ENCODE results near the gene DTNA. TPM values are rescaled to one million over a fixed set of nuclear protein-coding genes. Genes with fewer than 3 reads are reported as not detected.
A peak's percentile ranks its signal among the peaks of the same experiment; 100 is the strongest.

DTNA gene
- total RNA-seq, 1 donor from 2014 or later: 13.3 TPM

DNA sequence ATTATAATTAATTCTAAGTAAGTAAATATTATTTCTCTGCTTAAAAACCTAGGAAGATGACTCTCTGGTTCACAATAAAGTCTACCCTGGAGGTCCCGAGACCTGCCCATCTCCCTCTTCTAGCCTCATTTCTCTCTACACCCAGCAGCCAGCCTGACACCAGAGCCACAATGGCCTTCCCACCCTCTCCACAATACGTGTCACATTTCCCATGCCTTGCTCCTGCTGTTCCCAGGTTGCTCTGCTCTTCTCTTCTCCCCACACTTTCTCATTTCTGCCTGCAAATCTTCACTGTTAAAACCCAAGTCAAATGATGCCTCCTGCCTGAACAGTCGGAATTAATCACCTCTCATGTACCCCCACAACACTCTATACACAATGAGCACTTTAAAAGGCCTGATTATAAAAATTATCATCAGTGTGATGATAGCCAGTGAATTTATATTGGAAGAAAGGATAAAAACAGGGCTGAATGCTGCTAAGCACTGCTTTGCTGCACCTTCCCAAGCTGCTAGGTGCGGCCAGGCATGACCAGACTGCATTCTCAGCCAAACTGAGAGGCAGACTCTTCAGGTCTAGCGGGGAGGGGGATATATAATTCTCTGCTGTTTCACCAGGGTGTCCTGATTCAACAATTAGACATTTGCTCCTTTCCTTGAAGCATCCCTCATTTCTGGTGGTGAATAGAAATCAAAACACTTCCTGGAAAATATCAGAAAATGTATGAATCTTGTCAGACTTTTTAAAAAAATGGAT, 160.6 kb downstream of the DTNA start:
- TF ChIP-seq, protein P1, sequence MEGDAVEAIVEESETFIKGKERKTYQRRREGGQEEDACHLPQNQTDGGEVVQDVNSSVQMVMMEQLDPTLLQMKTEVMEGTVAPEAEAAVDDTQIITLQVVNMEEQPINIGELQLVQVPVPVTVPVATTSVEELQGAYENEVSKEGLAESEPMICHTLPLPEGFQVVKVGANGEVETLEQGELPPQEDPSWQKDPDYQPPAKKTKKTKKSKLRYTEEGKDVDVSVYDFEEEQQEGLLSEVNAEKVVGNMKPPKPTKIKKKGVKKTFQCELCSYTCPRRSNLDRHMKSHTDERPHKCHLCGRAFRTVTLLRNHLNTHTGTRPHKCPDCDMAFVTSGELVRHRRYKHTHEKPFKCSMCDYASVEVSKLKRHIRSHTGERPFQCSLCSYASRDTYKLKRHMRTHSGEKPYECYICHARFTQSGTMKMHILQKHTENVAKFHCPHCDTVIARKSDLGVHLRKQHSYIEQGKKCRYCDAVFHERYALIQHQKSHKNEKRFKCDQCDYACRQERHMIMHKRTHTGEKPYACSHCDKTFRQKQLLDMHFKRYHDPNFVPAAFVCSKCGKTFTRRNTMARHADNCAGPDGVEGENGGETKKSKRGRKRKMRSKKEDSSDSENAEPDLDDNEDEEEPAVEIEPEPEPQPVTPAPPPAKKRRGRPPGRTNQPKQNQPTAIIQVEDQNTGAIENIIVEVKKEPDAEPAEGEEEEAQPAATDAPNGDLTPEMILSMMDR (conservative IDR thresholded peaks at IDR 0.05): no peak
- Mint-ChIP-seq H3K27me3 (ENCODE audit: low read depth) (no peaks in the 10 kb centered on the region), H3K27ac (ENCODE audit: unreplicated experiment) (no peak overlapping the region), H3K4me3 (no peak overlapping the region), H3K9me3 (no peaks in the 10 kb centered on the region), H3K4me1 (peaks cover 8% of the 10 kb centered on the region), H3K36me3 (ENCODE audit: low read depth) (no peaks in the 10 kb centered on the region)
- DNase-seq (ENCODE audit: low read depth, low spot score): no peak

DNA sequence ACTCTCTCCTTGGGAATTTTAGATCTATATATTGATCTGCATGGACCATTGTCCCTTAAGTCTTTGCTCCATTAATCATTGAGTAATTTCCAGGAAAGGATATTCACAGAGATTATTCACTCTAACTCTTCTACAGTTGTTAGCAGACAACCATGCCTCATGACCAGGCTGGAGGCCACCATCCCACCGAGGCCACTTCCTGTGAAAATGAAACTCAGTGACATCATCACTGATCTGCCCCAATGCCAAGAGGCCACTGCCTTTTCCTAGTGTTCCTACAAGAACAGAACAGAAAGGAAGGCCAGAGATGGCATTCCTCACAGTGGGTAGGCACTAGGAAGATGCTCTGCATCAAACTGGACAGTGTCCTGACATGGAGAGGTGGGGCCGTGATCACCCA, 161.3 kb downstream of the DTNA start:
- TF ChIP-seq, protein P1 (conservative IDR thresholded peaks at IDR 0.05): no peak
- H3K4me3 Mint-ChIP-seq: no peak overlapping the region
- DNase-seq (ENCODE audit: low read depth, low spot score): no peak
- H3K4me1 Mint-ChIP-seq: peaks cover 8% of the 10 kb centered on the region
- H3K27ac Mint-ChIP-seq (ENCODE audit: unreplicated experiment): no peak overlapping the region
- H3K9me3 Mint-ChIP-seq: no peaks in the 10 kb centered on the region
- H3K36me3 Mint-ChIP-seq (ENCODE audit: low read depth): no peaks in the 10 kb centered on the region
- no peaks in the 10 kb centered on the region for H3K27me3 Mint-ChIP-seq (ENCODE audit: low read depth)

DNA sequence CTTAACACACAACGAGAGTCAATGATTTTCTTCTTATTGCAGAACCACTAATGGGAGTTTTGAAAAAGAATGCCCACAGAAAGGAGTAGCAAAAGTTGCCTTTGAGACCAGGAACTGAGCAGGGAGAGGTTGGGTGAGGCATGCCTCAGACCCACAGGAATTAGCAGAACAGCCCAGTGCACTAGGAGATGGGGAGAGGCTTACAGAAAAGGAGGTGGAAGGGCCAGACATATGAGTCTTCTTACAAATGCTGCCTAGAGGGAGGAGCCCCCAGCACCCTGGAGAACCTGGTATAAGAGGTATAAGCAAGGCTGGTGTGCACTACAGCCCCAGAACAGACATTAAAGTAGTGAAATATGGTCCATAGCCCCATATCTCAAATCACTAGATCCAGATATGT, 162.0 kb downstream of the DTNA start:
- no peak overlapping the region for H3K4me3 Mint-ChIP-seq
- no peaks in the 10 kb centered on the region for H3K27me3 Mint-ChIP-seq (ENCODE audit: low read depth)
- no peaks in the 10 kb centered on the region for H3K36me3 Mint-ChIP-seq (ENCODE audit: low read depth)
- TF ChIP-seq, protein P1 (conservative IDR thresholded peaks at IDR 0.05): no peak
- H3K27ac Mint-ChIP-seq (ENCODE audit: unreplicated experiment): no peak overlapping the region
- H3K9me3 Mint-ChIP-seq: no peaks in the 10 kb centered on the region
- peaks cover 8% of the 10 kb centered on the region for H3K4me1 Mint-ChIP-seq
- DNase-seq (ENCODE audit: low read depth, low spot score): no peak

DNA sequence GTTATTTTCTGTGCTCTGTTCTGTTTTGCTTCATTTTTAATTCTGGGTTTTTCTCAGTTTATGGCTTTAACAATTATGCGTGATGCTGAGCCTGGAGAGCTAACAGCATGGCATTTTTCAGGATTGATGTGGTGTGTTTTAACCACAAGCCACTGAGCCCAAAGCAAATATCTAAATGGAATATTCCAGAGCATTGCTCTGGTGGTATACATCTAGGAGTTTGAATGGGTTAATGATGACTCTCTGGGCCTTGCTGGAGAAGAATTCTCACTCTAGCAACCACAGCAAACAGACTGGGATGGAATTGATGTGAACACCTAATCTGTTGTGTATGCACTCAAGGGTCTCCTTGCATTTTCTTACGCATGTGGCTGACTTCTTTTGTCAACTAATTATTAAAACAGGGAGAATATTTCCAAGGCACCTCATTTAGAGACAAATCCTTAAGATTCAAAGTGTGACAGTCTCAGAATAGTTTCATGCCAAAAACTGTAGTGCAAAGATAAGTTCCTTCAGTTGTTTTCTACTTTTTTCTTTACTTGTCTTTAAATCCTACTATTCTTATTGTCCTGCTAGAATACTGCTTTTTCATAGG, 164.0 kb downstream of the DTNA start:
- Mint-ChIP-seq H3K9me3 (no peaks in the 10 kb centered on the region), H3K4me3 (no peak overlapping the region), H3K27ac (ENCODE audit: unreplicated experiment) (no peak overlapping the region), H3K4me1 (peaks cover 4% of the 10 kb centered on the region), H3K27me3 (ENCODE audit: low read depth) (no peaks in the 10 kb centered on the region), H3K36me3 (ENCODE audit: low read depth) (no peaks in the 10 kb centered on the region)
- no peak for DNase-seq (ENCODE audit: low read depth, low spot score)
- TF ChIP-seq, protein P1 (conservative IDR thresholded peaks at IDR 0.05): no peak

DNA sequence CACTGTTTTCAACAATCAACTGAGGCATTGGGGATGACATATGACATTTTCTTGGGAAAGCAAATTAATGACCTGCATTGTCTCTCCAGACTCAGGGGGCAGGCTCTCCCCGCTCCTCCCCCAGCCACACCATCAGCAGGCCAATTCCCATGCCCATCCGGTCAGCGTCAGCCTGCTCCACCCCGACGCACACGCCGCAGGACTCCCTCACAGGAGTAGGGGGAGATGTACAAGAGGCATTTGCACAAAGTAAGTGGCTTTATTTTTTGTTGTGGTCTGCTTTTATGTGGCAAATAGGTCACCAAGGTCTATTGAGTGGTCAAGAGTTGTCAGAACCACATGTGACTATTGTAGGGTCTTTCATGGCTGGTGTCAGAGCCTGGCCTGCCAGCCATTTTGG, 165.1 kb downstream of the DTNA start:
- H3K36me3 Mint-ChIP-seq (ENCODE audit: low read depth): no peaks in the 10 kb centered on the region
- peak overlapping the region; percentile 32 for H3K27ac Mint-ChIP-seq (ENCODE audit: unreplicated experiment)
- DNase-seq (ENCODE audit: low read depth, low spot score): no peak
- no peaks in the 10 kb centered on the region for H3K27me3 Mint-ChIP-seq (ENCODE audit: low read depth)
- H3K4me3 Mint-ChIP-seq: no peak overlapping the region
- TF ChIP-seq, protein P1 (conservative IDR thresholded peaks at IDR 0.05): no peak
- peaks cover 4% of the 10 kb centered on the region for H3K4me1 Mint-ChIP-seq
- no peaks in the 10 kb centered on the region for H3K9me3 Mint-ChIP-seq
